Muscle layer of colon (tissue), 2 donors: ENCODE measurements around the gene ANKAR.

ENCODE experiments used
- H3K27ac ChIP-seq: one replicate; pipeline ENCODE4 v1.7.0; 2013; ENCODE audit warnings: low read depth, mild to moderate bottlenecking, low read length, moderate library complexity
- H3K27me3 ChIP-seq, 2 donors: one replicate each; pipeline ENCODE4 v1.7.0; 2013; ENCODE audit warnings: low read length in 2 of 2, mild to moderate bottlenecking in 2 of 2; ENCODE audit not compliant: insufficient read depth in 2 of 2, control insufficient read depth in 1 of 2
- H3K36me3 ChIP-seq: one replicate; pipeline ENCODE4 v1.7.0; 2013; ENCODE audit warnings: mild to moderate bottlenecking, low read length; ENCODE audit not compliant: insufficient read depth
- H3K4me1 ChIP-seq: one replicate; pipeline ENCODE4 v1.7.0; 2013; ENCODE audit warnings: mild to moderate bottlenecking, low read length; ENCODE audit not compliant: insufficient read depth
- H3K4me3 ChIP-seq, 2 donors: one replicate each; pipeline ENCODE4 v1.7.0; 2013; ENCODE audit warnings: low read length in 2 of 2, low read depth in 1 of 2, mild to moderate bottlenecking in 1 of 2, moderate library complexity in 1 of 2
- H3K9ac ChIP-seq: one replicate; pipeline ENCODE4 v1.7.0; 2013; ENCODE audit warnings: low read length
- H3K9me3 ChIP-seq: one replicate; pipeline ENCODE4 v1.7.0; 2013; ENCODE audit warnings: mild to moderate bottlenecking, low read length
- donor health status: abdominal sarcoma.
- donor health status: Adenocarcinoma of cecum.

The ANKAR gene

GRCh38 chr2:189674374-189675112 is at the start of gene ANKAR:
Gene ANKAR (plus strand): TSS chr2:189674670. CDS start chr2:189676491, 1,821 bp downstream.
- Histone ChIP-seq H3K9me3 (no peaks in the 10 kb centered on the region), H3K27me3 (no peaks in the 10 kb centered on the region), H3K36me3 (peaks cover 8% of the 10 kb centered on the region)

GRCh38 chr2:189625636-189626035 is 48.8 kb upstream of the ANKAR start:
- Histone ChIP-seq H3K9ac (no peak overlapping the region), H3K4me1 (no peaks in the 10 kb centered on the region), H3K27me3 (no peaks in the 10 kb centered on the region), H3K36me3 (no peaks in the 10 kb centered on the region), H3K9me3 (no peaks in the 10 kb centered on the region), H3K27ac (no peak overlapping the region), H3K4me3 (no peak overlapping the region)

More at GRCh38 chr2:189674374-189675112, at the start of gene ANKAR:
- Histone ChIP-seq H3K4me1 (peaks cover 13% of the 10 kb centered on the region), H3K4me3 (peak within 1 kb of the TSS; percentile 70 to 94), H3K9ac (peak within 1 kb of the TSS; percentile 100), H3K27ac (peak within 1 kb of the TSS; percentile 89)

GRCh38 chr2:189627789-189628188 is 46.7 kb upstream of the ANKAR start:
- peaks cover 5% of the 10 kb centered on the region for H3K4me1 ChIP-seq
- no peaks in the 10 kb centered on the region for H3K9me3 ChIP-seq
- no peaks in the 10 kb centered on the region for H3K27me3 ChIP-seq
- no peak overlapping the region for H3K4me3 ChIP-seq
- no peaks in the 10 kb centered on the region for H3K36me3 ChIP-seq
- no peak overlapping the region for H3K9ac ChIP-seq
- no peak overlapping the region for H3K27ac ChIP-seq

GRCh38 chr2:189628817-189629530 is 45.5 kb upstream of the ANKAR start:
- no peaks in the 10 kb centered on the region for H3K27me3 ChIP-seq
- H3K27ac ChIP-seq = no peak overlapping the region
- H3K4me1 ChIP-seq = peaks cover 5% of the 10 kb centered on the region
- no peaks in the 10 kb centered on the region for H3K9me3 ChIP-seq
- no peaks in the 10 kb centered on the region for H3K36me3 ChIP-seq
- H3K4me3 ChIP-seq = no peak overlapping the region
- H3K9ac ChIP-seq = no peak overlapping the region

GRCh38 chr2:189629531-189630453 is 44.7 kb upstream of the ANKAR start:
- Histone ChIP-seq H3K27me3 (no peaks in the 10 kb centered on the region), H3K27ac (no peak overlapping the region), H3K4me3 (no peak overlapping the region), H3K36me3 (no peaks in the 10 kb centered on the region), H3K9ac (no peak overlapping the region), H3K9me3 (no peaks in the 10 kb centered on the region), H3K4me1 (peaks cover 5% of the 10 kb centered on the region)

- Histone ChIP-seq H3K9ac (no peak overlapping the region), H3K9me3 (no peaks in the 10 kb centered on the region), H3K4me1 (peaks cover 5% of the 10 kb centered on the region), H3K4me3 (no peak overlapping the region), H3K36me3 (no peaks in the 10 kb centered on the region), H3K27me3 (no peaks in the 10 kb centered on the region), H3K27ac (no peak overlapping the region)
These were observed 42.6 kb upstream of the ANKAR start for GRCh38 chr2:189631849-189632248.

GRCh38 chr2:189633392-189633811 is 41.1 kb upstream of the ANKAR start:
- Histone ChIP-seq H3K9me3 (no peaks in the 10 kb centered on the region), H3K4me1 (peaks cover 5% of the 10 kb centered on the region), H3K36me3 (no peaks in the 10 kb centered on the region), H3K27me3 (no peaks in the 10 kb centered on the region), H3K27ac (no peak overlapping the region), H3K4me3 (no peak overlapping the region), H3K9ac (no peak overlapping the region)

- H3K27ac ChIP-seq = no peak overlapping the region
- H3K27me3 ChIP-seq = no peaks in the 10 kb centered on the region
- no peaks in the 10 kb centered on the region for H3K9me3 ChIP-seq
- peaks cover 5% of the 10 kb centered on the region for H3K4me1 ChIP-seq
- no peak overlapping the region for H3K4me3 ChIP-seq
- no peaks in the 10 kb centered on the region for H3K36me3 ChIP-seq
- H3K9ac ChIP-seq = no peak overlapping the region
These were observed 39.1 kb upstream of the ANKAR start for GRCh38 chr2:189635353-189635752.

- Histone ChIP-seq H3K27me3 (no peaks in the 10 kb centered on the region), H3K4me3 (no peak overlapping the region), H3K36me3 (no peaks in the 10 kb centered on the region), H3K27ac (no peak overlapping the region), H3K4me1 (no peaks in the 10 kb centered on the region), H3K9ac (no peak overlapping the region), H3K9me3 (no peaks in the 10 kb centered on the region)
These were observed 36.0 kb upstream of the ANKAR start for GRCh38 chr2:189638301-189639006.

- no peak overlapping the region for H3K27ac ChIP-seq
- H3K4me3 ChIP-seq = no peak overlapping the region
- no peaks in the 10 kb centered on the region for H3K4me1 ChIP-seq
- no peaks in the 10 kb centered on the region for H3K9me3 ChIP-seq
- H3K27me3 ChIP-seq = no peaks in the 10 kb centered on the region
- no peaks in the 10 kb centered on the region for H3K36me3 ChIP-seq
- H3K9ac ChIP-seq = no peak overlapping the region
These were observed 35.4 kb upstream of the ANKAR start for GRCh38 chr2:189639007-189639609.
